Endothelial cell of umbilical vein (primary cell): ENCODE data around the gene GET4.

ENCODE experiments used
- CTCF ChIP-seq, 2 donors: IDR thresholded peaks; 1 replicate in 1 of 2; 2 replicates in 1 of 2; pipeline ENCODE4 v1.5.1; 2011; ENCODE audit warnings: low read length in 2 of 2, mild to moderate bottlenecking in 2 of 2, moderate library complexity in 2 of 2, control low read depth in 1 of 2, inconsistent platforms in 1 of 2, low read depth in 1 of 2; ENCODE audit not compliant: insufficient read depth in 1 of 2; ENCODE audit errors: extremely low read depth in 1 of 2
- EZH2 ChIP-seq: IDR thresholded peaks from 2 replicates; pipeline ENCODE4 v1.6.1; 2012; ENCODE audit warnings: borderline replicate concordance, low read depth, mild to moderate bottlenecking, moderate library complexity, low read length, inconsistent platforms; ENCODE audit not compliant: severe bottlenecking
- JUN ChIP-seq: IDR thresholded peaks from 2 replicates; pipeline ENCODE4 v1.6.1; 2011; ENCODE audit warnings: borderline replicate concordance, low read depth; ENCODE audit not compliant: insufficient read length, insufficient read depth
- MAX ChIP-seq: IDR thresholded peaks from 2 replicates; pipeline ENCODE4 v1.6.1; 2011; ENCODE audit not compliant: insufficient read depth, insufficient read length
- POLR2A ChIP-seq: IDR thresholded peaks from 2 replicates; pipeline ENCODE4 v1.6.1; 2012; ENCODE audit warnings: low read depth, mild to moderate bottlenecking, control low read depth, low read length
- POLR2AphosphoS5 ChIP-seq: IDR thresholded peaks from 2 replicates; pipeline ENCODE4 v1.6.1; 2012; ENCODE audit warnings: low read depth, mild to moderate bottlenecking, control low read depth, low read length, moderate library complexity; ENCODE audit not compliant: insufficient read depth

GRCh38 chr7:935164-935873, 59.0 kb downstream of the GET4 start:
- TF ChIP-seq EZH2 (no peak), POLR2A (no peak), POLR2AphosphoS5 (no peak), CTCF (IDR thresholded peaks at IDR 0.05; ENCODE audit: extremely low read depth in 1 of 2, insufficient read depth in 1 of 2, low read depth in 1 of 2, low read length in 2 of 2) (no peak), MAX (no peak), JUN (no peak)
